Measurements from ENCODE around the gene MAFG. TPM values are rescaled to one million over a fixed set of nuclear protein-coding genes. Genes with fewer than 3 reads are reported as not detected.

MAFG gene
- total and polyA plus RNA-seq, 9 of the 15 experiments (the other 6 are each of a cell fraction or from before 2014, with no cell fraction given) = 1.1 to 58.1 (median 24.9) TPM

- TF ChIP-seq NFRKB (IDR thresholded peaks at IDR 0.05; ENCODE audit: low read depth) = no peak
- no peak for TF ChIP-seq HNRNPH1 (optimal IDR thresholded peaks at IDR 0.05; ENCODE audit: low read depth, low read length)
- TF ChIP-seq POLR3A (IDR thresholded peaks at IDR 0.05; ENCODE audit: borderline replicate concordance, extremely low read depth, insufficient read depth, insufficient read length) = no peak
- TF ChIP-seq ZNF589 (CRISPR knock-in tag; IDR thresholded peaks at IDR 0.05; ENCODE audit: low read depth) = no peak
- TF ChIP-seq TSHZ1 (CRISPR knock-in tag; IDR thresholded peaks at IDR 0.05) = no peak
- TF ChIP-seq CUX1 (CRISPR knock-in tag; IDR thresholded peaks at IDR 0.05) = no peak
- no peak for TF ChIP-seq SMAD1 (IDR thresholded peaks at IDR 0.05; ENCODE audit: low read depth, low read length, partially characterized antibody)
- TF ChIP-seq POU5F1 (IDR thresholded peaks at IDR 0.05; ENCODE audit: borderline replicate concordance, low read depth, low read length, partially characterized antibody) = no peak
- TF ChIP-seq ZC3H11A (IDR thresholded peaks at IDR 0.05; ENCODE audit: low read depth, low read length) = no peak
- no peak for TF ChIP-seq FOXA1 (IDR thresholded peaks at IDR 0.05; ENCODE audit: borderline replicate concordance)
- peak; percentile 63 for TF ChIP-seq PCBP1 (IDR thresholded peaks at IDR 0.05; ENCODE audit: low read depth, low read length, poor library complexity, severe bottlenecking)
- TF ChIP-seq GATAD2B (IDR thresholded peaks at IDR 0.05; ENCODE audit: borderline replicate concordance) = no peak
- TF ChIP-seq ZNF830 (CRISPR knock-in tag; IDR thresholded peaks at IDR 0.05) = no peak
- no peak for TF ChIP-seq PATZ1 (CRISPR knock-in tag; IDR thresholded peaks at IDR 0.05; ENCODE audit: borderline replicate concordance)
- TF ChIP-seq ZEB2 (IDR thresholded peaks at IDR 0.05) = peak; percentile 73
- peak; percentile 4 for TF ChIP-seq RBBP5 (IDR thresholded peaks at IDR 0.05; ENCODE audit: borderline replicate concordance, insufficient read depth, low read length, poor library complexity, severe bottlenecking)
Observed at GRCh38 chr17:81911277-81911961, 16.1 kb downstream of the MAFG start, which contains the start of gene PCYT2 (continued).
